NCI-H524 (cell line): ENCODE results near the gene PGAP6.
"Not testable (repeated sequence)": the region's sequence is repeated elsewhere in the genome, so short reads cannot be mapped to it uniquely, and the experiment has no call there.

Experiments
- DNase-seq, 2 experiments: peaks; one replicate each; lab custom pipeline; 2025; lab: John Stamatoyannopoulos, UW

PGAP6 gene

GRCh38 chr16:381789-382717 lies at the start of gene PGAP6:
PGAP6 (minus strand) TSS chr16:381978; CDS start chr16:381821, 157 bp downstream.
- peak in 1 of 2 experiments; percentile 49 for DNase-seq

GRCh38 chr16:430904-431303 lies 49.1 kb upstream of the PGAP6 start:
- no peak for DNase-seq

GRCh38 chr16:427250-427649 lies 45.5 kb upstream of the PGAP6 start:
- peak in 1 of 2 experiments; percentile 38 for DNase-seq

DNA sequence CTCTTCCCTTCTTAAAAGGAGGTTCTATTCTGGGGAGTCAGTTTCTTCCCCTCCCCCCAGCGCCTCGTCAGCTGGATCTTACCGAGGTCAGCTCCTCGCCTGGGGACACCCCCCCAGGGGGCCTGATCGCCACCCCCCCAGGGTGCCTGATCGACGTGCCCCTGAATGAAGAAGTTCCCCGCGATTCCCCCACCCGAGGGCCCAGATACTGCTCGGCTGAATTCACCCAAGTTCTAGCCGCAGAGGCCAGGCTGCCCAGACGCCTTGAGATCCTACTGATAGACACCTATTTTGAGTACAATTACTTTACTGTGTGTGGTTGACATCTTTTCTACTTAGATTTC lies 45.1 kb upstream of the PGAP6 start:
- no peak for DNase-seq

DNA sequence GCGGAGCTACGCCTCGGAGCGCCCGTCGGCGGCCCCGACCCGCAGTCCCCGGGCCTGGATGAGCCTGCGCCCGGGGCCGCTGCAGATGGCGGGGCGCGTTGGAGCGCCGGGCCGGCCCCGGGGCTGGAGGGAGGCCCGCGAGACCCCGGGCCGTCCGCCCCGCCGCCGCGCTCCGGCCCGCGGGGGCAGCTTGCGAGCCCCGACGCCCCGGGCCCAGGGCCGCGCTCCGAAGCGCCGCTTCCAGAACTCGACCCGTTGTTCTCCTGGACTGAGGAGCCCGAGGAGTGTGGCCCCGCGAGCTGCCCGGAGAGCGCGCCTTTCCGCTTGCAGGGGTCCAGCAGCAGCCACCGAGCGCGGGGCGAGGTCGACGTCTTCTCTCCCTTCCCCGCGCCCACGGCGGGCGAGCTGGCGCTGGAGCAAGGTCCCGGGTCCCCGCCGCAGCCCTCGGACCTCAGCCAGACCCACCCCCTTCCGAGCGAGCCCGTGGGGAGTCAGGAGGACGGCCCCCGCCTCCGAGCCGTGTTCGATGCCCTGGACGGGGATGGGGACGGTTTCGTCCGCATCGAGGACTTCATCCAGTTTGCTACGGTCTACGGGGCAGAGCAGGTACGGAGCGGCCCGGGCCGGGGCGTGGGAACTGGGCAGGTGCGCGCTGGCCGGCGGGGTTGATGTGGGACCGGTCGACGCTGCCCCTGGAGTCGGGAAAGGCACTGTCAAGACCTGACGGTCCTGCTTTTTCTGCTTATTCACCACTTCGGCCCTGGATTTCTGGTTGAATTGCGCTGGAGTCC lies 44.5 kb upstream of the PGAP6 start:
- DNase-seq: no peak

DNA sequence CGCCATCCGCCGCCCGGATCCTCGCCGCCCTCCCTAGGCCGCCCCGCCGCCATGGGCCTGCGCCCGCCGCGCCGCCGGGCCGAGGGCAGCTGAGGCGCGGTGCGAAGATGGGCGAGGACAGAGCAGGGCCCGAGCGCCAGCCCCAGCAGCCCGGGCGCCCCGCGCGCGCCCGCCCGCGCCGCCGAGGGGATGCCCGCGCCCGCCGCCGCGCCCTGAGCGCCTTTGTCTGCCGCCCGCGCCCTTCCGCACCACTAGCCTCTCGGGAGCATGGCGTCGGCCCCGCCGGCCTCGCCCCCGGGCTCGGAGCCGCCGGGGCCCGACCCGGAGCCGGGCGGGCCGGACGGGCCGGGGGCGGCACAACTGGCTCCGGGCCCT lies 43.9 kb upstream of the PGAP6 start:
- no peak for DNase-seq

- DNase-seq: peak; percentile 71 to 88
Observed at GRCh38 chr16:425082-425718, 43.4 kb upstream of the PGAP6 start, which contains the start of gene RAB11FIP3. RAB11FIP3 (plus strand) TSS chr16:425649; CDS start chr16:426007, 358 bp downstream.

GRCh38 chr16:424623-425081 lies 42.9 kb upstream of the PGAP6 start:
- DNase-seq: peak; percentile 41 to 44

DNA sequence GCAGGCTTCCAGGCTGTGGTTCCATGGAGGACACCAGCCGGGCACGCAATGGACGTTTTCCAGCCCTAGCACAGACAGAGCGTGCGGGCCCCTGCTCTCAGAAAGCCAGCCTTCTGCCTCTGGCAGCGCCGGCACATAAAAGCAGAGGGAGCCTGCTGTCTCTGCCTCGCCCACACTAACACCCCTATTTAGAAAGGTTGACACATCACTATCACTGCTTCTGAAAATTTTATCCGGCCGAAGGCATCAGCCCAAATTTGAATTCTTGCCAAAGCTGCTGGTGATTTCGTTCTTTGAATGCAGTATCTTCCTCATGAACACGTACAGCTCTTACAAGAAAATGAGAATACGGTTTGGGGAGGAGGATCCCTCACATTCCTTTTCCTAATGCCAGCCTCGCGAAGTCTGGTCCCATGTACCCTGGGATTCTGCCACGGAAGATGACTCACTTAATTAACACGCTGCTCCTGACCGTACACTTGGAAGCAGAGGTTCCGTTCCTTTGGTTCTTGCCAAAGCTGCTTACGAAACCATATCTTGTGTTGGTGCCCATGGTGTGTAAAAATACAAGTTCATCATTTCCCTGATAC lies 42.4 kb upstream of the PGAP6 start:
- peak in 1 of 2 experiments; percentile 49 for DNase-seq

- DNase-seq: not testable (repeated sequence)
Observed at GRCh38 chr16:422179-422578, 40.4 kb upstream of the PGAP6 start.

GRCh38 chr16:415170-415498 lies 33.4 kb upstream of the PGAP6 start:
- not testable (repeated sequence) for DNase-seq

- no peak for DNase-seq
Observed at GRCh38 chr16:414395-415169, 32.8 kb upstream of the PGAP6 start.

GRCh38 chr16:411576-412265 lies 29.9 kb upstream of the PGAP6 start:
- no peak for DNase-seq

GRCh38 chr16:410516-411178 lies 28.9 kb upstream of the PGAP6 start:
- DNase-seq: no peak

GRCh38 chr16:407253-407652 lies 25.5 kb upstream of the PGAP6 start:
- DNase-seq: no peak

GRCh38 chr16:405548-406506 lies 24.0 kb upstream of the PGAP6 start:
- DNase-seq: no peak

GRCh38 chr16:404971-405486 lies 23.3 kb upstream of the PGAP6 start:
- DNase-seq: no peak

GRCh38 chr16:401468-402348 lies 19.9 kb upstream of the PGAP6 start, which contains the start of gene DECR2:
DECR2 (plus strand) TSS chr16:401885; CDS start chr16:401964, 79 bp downstream.
- peak; percentile 82 to 89 for DNase-seq
